ENCODE results near the gene DMD. TPM values are rescaled to one million over a fixed set of nuclear protein-coding genes. Genes with fewer than 3 reads are reported as not detected.

Gene DMD
- total and polyA plus RNA-seq, 2 donors (not counting 1 experiment from before 2014, with no cell fraction given) = 5.1 to 7.2 TPM

DNA sequence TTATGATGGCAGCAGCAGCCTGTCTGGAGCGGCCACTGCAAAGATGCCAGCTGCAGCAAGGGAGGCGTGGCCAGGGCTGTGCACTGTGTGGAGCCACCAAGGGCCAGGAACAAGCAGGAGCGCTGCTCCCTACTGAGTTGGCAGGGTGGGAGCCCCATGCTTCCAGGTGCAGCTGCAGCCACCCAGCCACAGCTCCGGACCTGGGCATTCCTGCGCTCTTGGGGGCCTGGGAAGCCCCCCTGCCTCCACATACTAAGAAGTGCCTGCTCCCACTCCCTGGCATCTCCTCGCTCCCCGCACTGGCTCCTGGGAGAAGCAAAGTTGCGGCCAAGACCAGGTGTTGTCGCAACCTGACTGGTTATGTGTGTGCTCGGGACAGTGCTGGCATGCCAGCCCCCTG lies 619.8 kb downstream of the DMD start:
- H3K4me1 ChIP-seq (ENCODE audit: control insufficient read depth, extremely low read depth, insufficient read depth, low read length) = no peaks in the 10 kb centered on the region
- no peak overlapping the region for H3K9ac ChIP-seq (ENCODE audit: insufficient read depth, low read length)
- H4K20me1 ChIP-seq (ENCODE audit: control insufficient read depth, extremely low read depth, insufficient read depth, low read length) = no peaks in the 10 kb centered on the region
- H3K27ac ChIP-seq (ENCODE audit: insufficient read depth, low read length) = no peak overlapping the region
- H3K79me2 ChIP-seq (ENCODE audit: control insufficient read depth, insufficient read depth, low read length) = no peaks in the 10 kb centered on the region
- H3K27me3 ChIP-seq (ENCODE audit: control insufficient read depth, insufficient read depth, low read length) = no peaks in the 10 kb centered on the region
- H3K36me3 ChIP-seq (ENCODE audit: control insufficient read depth, insufficient read depth, low read length) = no peaks in the 10 kb centered on the region
- H3K9me3 ChIP-seq (ENCODE audit: control insufficient read depth, insufficient read depth, low read depth, low read length) = no peaks in the 10 kb centered on the region
- no peak for TF ChIP-seq EZH2 (IDR thresholded peaks at IDR 0.05; ENCODE audit: low read length, missing control alignments)
- no peak for TF ChIP-seq CTCF (conservative IDR thresholded peaks at IDR 0.05 in 1 of 2, IDR thresholded peaks at IDR 0.05 in 1 of 2; ENCODE audit: low read depth in 1 of 2, low read length in 2 of 2)
- no peak overlapping the region for H3K4me3 ChIP-seq (replicated peaks in 1 of 4; ENCODE audit: control extremely low read depth in 1 of 4, insufficient read depth in 1 of 4, low read depth in 3 of 4, low read length in 4 of 4)
- no peak overlapping the region for H3K4me2 ChIP-seq (ENCODE audit: extremely low read depth, insufficient read depth, low read length)
- no peak overlapping the region for H2AFZ ChIP-seq (ENCODE audit: low read length)
- DNase-seq (ENCODE audit: low read depth in 2 of 2) = no peak

DNA sequence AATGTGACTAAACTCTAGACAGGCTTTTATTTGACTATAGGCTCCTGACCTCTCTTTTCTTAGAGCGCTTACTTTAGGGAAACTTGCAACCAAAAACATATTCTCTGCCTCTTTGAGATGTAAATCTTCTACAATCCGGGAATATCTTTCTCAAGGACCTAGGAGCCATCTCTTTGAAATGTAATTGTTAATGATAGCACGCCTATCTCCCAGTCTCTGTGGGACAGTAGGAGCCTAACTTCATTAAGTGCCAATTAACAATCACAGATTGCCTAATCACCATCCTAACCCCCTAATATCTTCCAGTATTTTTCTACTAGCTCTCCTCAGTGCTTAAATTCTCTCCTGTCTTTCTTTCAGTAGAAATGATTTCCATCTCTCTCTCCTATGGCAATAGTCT lies 628.6 kb downstream of the DMD start:
- Histone ChIP-seq H3K4me1 (ENCODE audit: control insufficient read depth, extremely low read depth, insufficient read depth, low read length) (no peaks in the 10 kb centered on the region), H3K9ac (ENCODE audit: insufficient read depth, low read length) (no peak overlapping the region), H3K27me3 (ENCODE audit: control insufficient read depth, insufficient read depth, low read length) (no peaks in the 10 kb centered on the region), H4K20me1 (ENCODE audit: control insufficient read depth, extremely low read depth, insufficient read depth, low read length) (no peaks in the 10 kb centered on the region), H3K4me3 (replicated peaks in 1 of 4; ENCODE audit: control extremely low read depth in 1 of 4, insufficient read depth in 1 of 4, low read depth in 3 of 4, low read length in 4 of 4) (no peak overlapping the region), H3K79me2 (ENCODE audit: control insufficient read depth, insufficient read depth, low read length) (no peaks in the 10 kb centered on the region), H3K27ac (ENCODE audit: insufficient read depth, low read length) (no peak overlapping the region), H2AFZ (ENCODE audit: low read length) (no peak overlapping the region), H3K36me3 (ENCODE audit: control insufficient read depth, insufficient read depth, low read length) (no peaks in the 10 kb centered on the region), H3K9me3 (ENCODE audit: control insufficient read depth, insufficient read depth, low read depth, low read length) (no peaks in the 10 kb centered on the region), H3K4me2 (ENCODE audit: extremely low read depth, insufficient read depth, low read length) (no peak overlapping the region)
- no peak for DNase-seq (ENCODE audit: low read depth in 2 of 2)
- TF ChIP-seq CTCF (conservative IDR thresholded peaks at IDR 0.05 in 1 of 2, IDR thresholded peaks at IDR 0.05 in 1 of 2; ENCODE audit: low read depth in 1 of 2, low read length in 2 of 2) = no peak
- no peak for TF ChIP-seq EZH2 (IDR thresholded peaks at IDR 0.05; ENCODE audit: low read length, missing control alignments)

GRCh38 chrX:32576885-32577284 lies 634.5 kb downstream of the DMD start:
- Histone ChIP-seq H3K36me3 (ENCODE audit: control insufficient read depth, insufficient read depth, low read length) (no peaks in the 10 kb centered on the region), H3K4me1 (ENCODE audit: control insufficient read depth, extremely low read depth, insufficient read depth, low read length) (no peaks in the 10 kb centered on the region)
- TF ChIP-seq EZH2 (IDR thresholded peaks at IDR 0.05; ENCODE audit: low read length, missing control alignments) (no peak), CTCF (conservative IDR thresholded peaks at IDR 0.05 in 1 of 2, IDR thresholded peaks at IDR 0.05 in 1 of 2; ENCODE audit: low read depth in 1 of 2, low read length in 2 of 2) (no peak)

More at GRCh38 chrX:32576885-32577284, 634.5 kb downstream of the DMD start:
- Histone ChIP-seq H3K4me2 (ENCODE audit: extremely low read depth, insufficient read depth, low read length) (no peak overlapping the region), H3K27ac (ENCODE audit: insufficient read depth, low read length) (no peak overlapping the region), H2AFZ (ENCODE audit: low read length) (no peak overlapping the region), H3K4me3 (replicated peaks in 1 of 4; ENCODE audit: control extremely low read depth in 1 of 4, insufficient read depth in 1 of 4, low read depth in 3 of 4, low read length in 4 of 4) (no peak overlapping the region), H4K20me1 (ENCODE audit: control insufficient read depth, extremely low read depth, insufficient read depth, low read length) (no peaks in the 10 kb centered on the region), H3K9me3 (ENCODE audit: control insufficient read depth, insufficient read depth, low read depth, low read length) (no peaks in the 10 kb centered on the region), H3K27me3 (ENCODE audit: control insufficient read depth, insufficient read depth, low read length) (no peaks in the 10 kb centered on the region), H3K79me2 (ENCODE audit: control insufficient read depth, insufficient read depth, low read length) (no peaks in the 10 kb centered on the region), H3K9ac (ENCODE audit: insufficient read depth, low read length) (no peak overlapping the region)
- DNase-seq (ENCODE audit: low read depth in 2 of 2) = no peak
